Islet precursor cell (in vitro differentiated cells): ENCODE results near the gene IL31.

Source experiments
- DNase-seq: peaks from one replicate; pipeline ENCODE4 v3.0.0-alpha.2; 2018

Gene IL31

GRCh38 chr12:122126713-122127597, 47.1 kb downstream of the IL31 start:
- peak; percentile 60 for DNase-seq

- DNase-seq, result no peak
These were observed 47.7 kb downstream of the IL31 start for GRCh38 chr12:122126342-122126635.

- no peak for DNase-seq
These were observed 48.3 kb downstream of the IL31 start for GRCh38 chr12:122125452-122126341.

GRCh38 chr12:122124370-122124769, 49.7 kb downstream of the IL31 start:
- DNase-seq, result no peak

- DNase-seq, result no peak
These were observed 50.3 kb downstream of the IL31 start for GRCh38 chr12:122123761-122124145.

- peak; percentile 90 for DNase-seq
These were observed 50.8 kb downstream of the IL31 start for GRCh38 chr12:122123051-122123760.
